OCI-LY7 (cell line): ENCODE data around the gene KIF1B. TPM values are rescaled to one million over a fixed set of nuclear protein-coding genes. Genes with fewer than 3 reads are reported as not detected.

Source experiments
- BruUV-seq: library from RNA; stranded (reverse); fragments of 400-500 nt; replicated peaks from 2 replicates; lab custom pipeline; 2021; lab: Mats Ljungman, UMichigan
- CTCF ChIA-PET: fragments of 300-600 bp; sonication (Branson Sonifier 250); formaldehyde crosslinking; loops from one replicate; lab custom pipeline; 2022; ENCODE audit warnings: antibody characterized with exemption; ENCODE audit not compliant: unreplicated experiment; lab: Charles Lee
- POLR2A ChIA-PET: fragments of 300-600 bp; sonication (Branson Sonifier 250); formaldehyde crosslinking; loops from one replicate; lab custom pipeline; 2022; ENCODE audit warnings: antibody characterized with exemption; lab: Charles Lee
- DNase-seq: peaks from one replicate; pipeline ENCODE4 v3.0.0-alpha.2; 2015; ENCODE audit warnings: low spot score
- H2AFZ ChIP-seq: fragments of 200-600 bp; sonication (generic), shearing (Covaris generic); 2 replicates; pipeline ENCODE4 v1.6.1; 2014; ENCODE audit warnings: mild to moderate bottlenecking, antibody characterized with exemption, low read length, moderate library complexity
- H3K27ac ChIP-seq: fragments of 200-600 bp; sonication (generic); 2 replicates; pipeline ENCODE4 v1.5.1; 2014; ENCODE audit warnings: mixed run types, low read depth, mild to moderate bottlenecking, moderate library complexity, low read length, inconsistent platforms; ENCODE audit not compliant: poor library complexity, severe bottlenecking
- H3K36me3 ChIP-seq: fragments of 200-600 bp; sonication (generic); 2 replicates; pipeline ENCODE4 v1.6.1; 2014; ENCODE audit warnings: mild to moderate bottlenecking, antibody characterized with exemption, low read length, moderate library complexity, mixed read lengths; ENCODE audit not compliant: insufficient read depth
- H3K4me1 ChIP-seq: fragments of 200-600 bp; sonication (generic); 2 replicates; pipeline ENCODE4 v1.5.1; 2014; ENCODE audit warnings: mild to moderate bottlenecking, low read length; ENCODE audit not compliant: insufficient read depth, poor library complexity, severe bottlenecking
- H3K4me2 ChIP-seq: fragments of 200-600 bp; sonication (generic); 2 replicates; pipeline ENCODE4 v1.6.1; 2014; ENCODE audit warnings: mild to moderate bottlenecking, low read length
- H3K4me3 ChIP-seq: fragments of 200-600 bp; sonication (generic); 2 replicates; pipeline ENCODE4 v1.5.1; 2014; ENCODE audit warnings: mild to moderate bottlenecking, low read depth, low read length; ENCODE audit not compliant: poor library complexity, severe bottlenecking
- H3K79me2 ChIP-seq: fragments of 200-600 bp; sonication (generic); 2 replicates; pipeline ENCODE4 v1.6.1; 2016; ENCODE audit warnings: low read depth, mild to moderate bottlenecking, low read length, moderate library complexity, mixed read lengths; ENCODE audit not compliant: insufficient read depth
- H3K9me2 ChIP-seq: fragments of 200-600 bp; sonication (generic); 2 replicates; pipeline ENCODE4 v1.6.1; 2016; ENCODE audit warnings: mild to moderate bottlenecking, low read length, mixed read lengths; ENCODE audit not compliant: insufficient read depth
- H3K9me3 ChIP-seq: fragments of 200-600 bp; sonication (generic); 2 replicates; pipeline ENCODE4 v1.6.1; 2014; ENCODE audit warnings: mild to moderate bottlenecking, mixed run types, low read length, mixed read lengths
- H4K20me1 ChIP-seq: fragments of 200-600 bp; sonication (generic); 2 replicates; pipeline ENCODE4 v1.6.1; 2014; ENCODE audit warnings: mild to moderate bottlenecking, antibody characterized with exemption, low read length, moderate library complexity, mixed read lengths; ENCODE audit not compliant: insufficient read depth
- EZH2phosphoT487 ChIP-seq: fragments of 200-600 bp; sonication (generic); IDR thresholded peaks from 2 replicates; pipeline ENCODE4 v1.6.1; 2018; ENCODE audit warnings: low read depth, borderline replicate concordance, mild to moderate bottlenecking, mixed run types, antibody characterized with exemption, low read length, moderate library complexity, mixed read lengths
- intact Hi-C: fragments of 100-400 bp; cut with micrococcal nuclease; formaldehyde crosslinking; loops from one replicate; pipeline ENCODE4 v1.10.0; 2022; ENCODE audit not compliant: unreplicated experiment
- total RNA-seq, 2 experiments: library from RNA; depleted of rRNA in 1 of 2; stranded (reverse); fragments of >200 nt in 1 of 2; shearing (Covaris generic) in 1 of 2; gene quantifications; 2 replicates each; pipeline ENCODE4 v1.2.3, GENCODE V29; 2014 to 2022
- TF ChIP-seq, protein P1 (sequence below): fragments of 200-600 bp; sonication (generic); conservative IDR thresholded peaks from 2 replicates; pipeline ENCODE4 v1.5.1; 2014; ENCODE audit warnings: mild to moderate bottlenecking, antibody characterized with exemption, low read length, moderate library complexity, mixed read lengths

KIF1B gene
- total RNA-seq, 2 experiments from 2014 or later, result 3.8 to 4.8 TPM

DNA sequence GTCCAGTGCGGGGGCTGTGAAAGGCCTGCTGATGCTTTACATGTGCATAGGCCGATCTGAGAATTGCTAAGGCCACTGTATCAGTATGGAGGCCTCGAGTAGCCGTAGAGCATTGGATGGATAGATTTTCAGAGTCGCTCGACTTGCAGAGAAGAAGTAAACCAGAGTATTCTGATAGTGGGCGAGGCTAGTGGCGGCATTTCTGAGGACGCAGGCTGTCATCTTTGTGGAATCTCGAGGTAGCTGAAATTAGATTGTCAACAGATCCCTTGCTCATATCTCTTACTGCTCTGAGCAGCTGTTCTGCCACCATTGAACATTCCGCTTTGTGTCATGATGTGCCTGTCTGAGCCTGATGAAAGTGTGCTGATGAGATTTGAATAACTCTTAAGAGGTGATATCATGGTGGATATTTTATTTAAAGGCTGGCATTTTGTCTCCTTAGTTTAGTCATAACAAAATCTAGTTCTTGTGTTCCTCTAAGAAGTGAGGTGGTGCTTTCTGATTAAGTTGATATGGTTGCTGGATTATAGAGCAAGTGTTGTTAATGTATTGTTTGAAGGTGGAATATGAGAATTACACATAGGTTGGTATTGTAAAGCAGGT, 1.5 kb downstream of the KIF1B start:
- BruUV-seq, result no TSS peak
- H3K79me2 ChIP-seq, result no peaks in the 10 kb centered on the region

DNA sequence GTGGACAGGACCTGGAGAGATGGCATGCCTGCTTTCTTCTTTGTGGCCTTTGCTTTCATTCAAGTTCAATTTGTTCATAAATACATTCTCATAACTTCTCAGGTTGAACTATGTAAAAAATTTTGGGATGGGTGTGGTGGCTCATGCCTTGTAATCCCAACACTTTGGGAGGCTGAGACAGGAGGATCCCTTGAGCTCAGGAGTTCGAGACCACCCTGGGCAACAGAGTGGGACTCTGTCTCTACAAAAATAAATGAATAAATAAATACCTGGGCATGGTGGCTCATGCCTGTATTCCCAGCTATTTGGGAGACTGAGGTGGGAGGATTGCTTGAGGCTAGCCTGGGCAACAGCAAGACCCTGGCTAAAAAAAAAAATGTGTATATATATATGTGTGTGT, 2.1 kb downstream of the KIF1B start:
- Histone ChIP-seq H4K20me1 (no peaks in the 10 kb centered on the region), H3K27ac (no peak overlapping the region), H3K4me1 (peaks cover 11% of the 10 kb centered on the region), H3K4me2 (no peak overlapping the region), H3K9me3 (no peaks in the 10 kb centered on the region), H2AFZ (no peak overlapping the region), H3K79me2 (no peaks in the 10 kb centered on the region), H3K36me3 (no peaks in the 10 kb centered on the region), H3K9me2 (no peaks in the 10 kb centered on the region), H3K4me3 (no peak overlapping the region)
- ChIA-PET CTCF (interaction anchor here (0.6 kb wide), 1 partner anchor 495 kb away, joined by 3 read pairs; no protein-coding TSS in a partner anchor), POLR2A (interaction anchor here (0.6 kb wide), 1 partner anchor 1291 kb away, joined by 3 read pairs; no protein-coding TSS in a partner anchor)
- DNase-seq, result no peak
- BruUV-seq, result no TSS peak
- TF ChIP-seq, protein P1, sequence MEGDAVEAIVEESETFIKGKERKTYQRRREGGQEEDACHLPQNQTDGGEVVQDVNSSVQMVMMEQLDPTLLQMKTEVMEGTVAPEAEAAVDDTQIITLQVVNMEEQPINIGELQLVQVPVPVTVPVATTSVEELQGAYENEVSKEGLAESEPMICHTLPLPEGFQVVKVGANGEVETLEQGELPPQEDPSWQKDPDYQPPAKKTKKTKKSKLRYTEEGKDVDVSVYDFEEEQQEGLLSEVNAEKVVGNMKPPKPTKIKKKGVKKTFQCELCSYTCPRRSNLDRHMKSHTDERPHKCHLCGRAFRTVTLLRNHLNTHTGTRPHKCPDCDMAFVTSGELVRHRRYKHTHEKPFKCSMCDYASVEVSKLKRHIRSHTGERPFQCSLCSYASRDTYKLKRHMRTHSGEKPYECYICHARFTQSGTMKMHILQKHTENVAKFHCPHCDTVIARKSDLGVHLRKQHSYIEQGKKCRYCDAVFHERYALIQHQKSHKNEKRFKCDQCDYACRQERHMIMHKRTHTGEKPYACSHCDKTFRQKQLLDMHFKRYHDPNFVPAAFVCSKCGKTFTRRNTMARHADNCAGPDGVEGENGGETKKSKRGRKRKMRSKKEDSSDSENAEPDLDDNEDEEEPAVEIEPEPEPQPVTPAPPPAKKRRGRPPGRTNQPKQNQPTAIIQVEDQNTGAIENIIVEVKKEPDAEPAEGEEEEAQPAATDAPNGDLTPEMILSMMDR, result no peak
- TF ChIP-seq EZH2phosphoT487, result no peak
- intact Hi-C loops, result no loop called here

More for the DNA sequence above, 1.5 kb downstream of the KIF1B start:
- Histone ChIP-seq H3K4me2 (no peak overlapping the region), H3K4me1 (peaks cover 11% of the 10 kb centered on the region), H3K27ac (no peak overlapping the region), H2AFZ (no peak overlapping the region), H3K36me3 (no peaks in the 10 kb centered on the region), H3K9me2 (no peaks in the 10 kb centered on the region), H3K9me3 (no peaks in the 10 kb centered on the region), H3K4me3 (no peak overlapping the region), H4K20me1 (no peaks in the 10 kb centered on the region)
- ChIA-PET CTCF (interaction anchor here (0.5 kb wide), 1 partner anchor 122 kb away, joined by 3 read pairs; no protein-coding TSS in a partner anchor), POLR2A (interaction anchor here (0.6 kb wide), 2 partner anchors 1026 to 1292 kb away, joined by 3 to 4 read pairs; no protein-coding TSS in a partner anchor)
- intact Hi-C loops, result loop anchor here (2.0 kb wide), 1 partner anchor 217 kb away; no protein-coding TSS in a partner anchor
- TF ChIP-seq, protein P1, result no peak
- TF ChIP-seq EZH2phosphoT487, result no peak
- DNase-seq, result no peak

DNA sequence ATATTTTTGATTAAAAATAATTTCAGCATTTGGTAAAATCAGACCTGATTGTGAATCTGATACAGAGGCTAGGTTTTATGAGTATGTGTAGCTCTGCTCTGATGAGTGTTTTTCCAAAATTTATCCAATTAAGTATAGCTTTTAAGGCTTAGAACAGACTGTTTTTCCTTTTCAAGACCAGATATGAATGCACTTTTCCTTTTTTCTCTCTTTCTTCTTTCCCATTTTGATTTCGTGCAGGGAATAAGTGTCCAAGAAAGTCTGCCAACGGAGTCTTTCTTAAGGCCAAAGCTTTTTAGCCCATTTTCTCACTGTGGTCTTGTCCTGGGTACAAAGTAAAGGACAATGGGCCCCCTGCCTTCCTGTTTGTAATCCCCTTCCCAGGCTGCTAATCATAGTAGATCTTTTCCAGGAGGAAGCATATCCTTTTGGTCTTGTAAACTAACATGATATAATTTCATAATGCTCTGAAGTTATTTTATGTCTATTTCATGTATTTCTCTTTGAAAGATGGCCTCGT, 2.9 kb downstream of the KIF1B start:
- Histone ChIP-seq H3K27ac (no peak overlapping the region), H4K20me1 (no peaks in the 10 kb centered on the region), H3K4me1 (peaks cover 11% of the 10 kb centered on the region), H3K9me2 (no peaks in the 10 kb centered on the region), H3K79me2 (no peaks in the 10 kb centered on the region), H3K4me2 (no peak overlapping the region), H3K36me3 (no peaks in the 10 kb centered on the region), H3K4me3 (no peak overlapping the region), H2AFZ (no peak overlapping the region), H3K9me3 (no peaks in the 10 kb centered on the region)
- intact Hi-C loops, result no loop called here
- TF ChIP-seq, protein P1, result no peak
- no peak for TF ChIP-seq EZH2phosphoT487
- CTCF ChIA-PET, result no interaction called here
- BruUV-seq, result no TSS peak
- POLR2A ChIA-PET, result interaction anchor here (0.5 to 0.7 kb wide), 4 partner anchors 136 to 1443 kb away, joined by 4 to 5 read pairs (median 4); no protein-coding TSS in a partner anchor
- DNase-seq, result no peak
